T-cell (primary cell): ENCODE data around the gene BBLN. TPM values are rescaled to one million over a fixed set of nuclear protein-coding genes. Genes with fewer than 3 reads are reported as not detected.

Experiments
- ATAC-seq, 4 experiments: fragments of 200-7000 bp in 3 of 4; fragments of 150-1000 bp in 1 of 4; cut with Tn5 transposase; replicated peaks in 1 of 4; 1 replicate in 3 of 4; 2 replicates in 1 of 4; pipeline ENCODE4 v1.10.0; 2021; ENCODE audit warnings: moderate library complexity in 3 of 4, mild to moderate bottlenecking in 2 of 4, moderate number of reproducible peaks in 1 of 4
- CTCF ChIA-PET, 2 donors: fragments of 300-600 bp; sonication (Branson Sonifier 250); formaldehyde crosslinking; loops; one replicate each; lab custom pipeline; 2022; ENCODE audit warnings: antibody characterized with exemption in 2 of 2; lab: Charles Lee
- POLR2A ChIA-PET, 2 donors: fragments of 300-600 bp; sonication (Branson Sonifier 250); formaldehyde crosslinking; loops; one replicate each; lab custom pipeline; 2022; ENCODE audit warnings: antibody characterized with exemption in 2 of 2; lab: Charles Lee
- DNase-seq, 35 experiments: peaks; one replicate each; pipeline versions ENCODE4 v3.0.0 to v3.0.0-alpha.2; 2013 to 2023
- H3K27ac ChIP-seq: one replicate; pipeline ENCODE4 v1.5.1; 2013; ENCODE audit warnings: low read length
- H3K27me3 ChIP-seq, 2 experiments: replicated peaks in 1 of 2; 1 replicate in 1 of 2; 2 replicates in 1 of 2; pipeline versions ENCODE4 v1.6.1 to v1.7.0; 2013; ENCODE audit warnings: low read length in 1 of 2, mixed read lengths in 1 of 2; ENCODE audit not compliant: control insufficient read depth in 2 of 2, insufficient read depth in 2 of 2; ENCODE audit errors: extremely low read depth in 1 of 2
- H3K36me3 ChIP-seq, 2 donors: 1 replicate in 1 of 2; 2 replicates in 1 of 2; pipeline versions ENCODE4 v1.6.1 to v1.7.0; 2013; ENCODE audit warnings: low read length in 1 of 2; ENCODE audit not compliant: control insufficient read depth in 2 of 2, insufficient read depth in 1 of 2; ENCODE audit errors: extremely low read depth in 1 of 2
- H3K4me1 ChIP-seq, 2 experiments: 1 replicate in 1 of 2; 2 replicates in 1 of 2; pipeline versions ENCODE4 v1.6.1 to v1.7.0; 2013; ENCODE audit warnings: low read length in 2 of 2, mixed read lengths in 1 of 2; ENCODE audit not compliant: insufficient read depth in 2 of 2, control insufficient read depth in 1 of 2; ENCODE audit errors: extremely low read depth in 1 of 2
- H3K4me3 ChIP-seq, 2 donors: 1 replicate in 1 of 2; 2 replicates in 1 of 2; pipeline versions ENCODE4 v1.5.1 to v1.7.0; 2013; ENCODE audit warnings: mild to moderate bottlenecking in 2 of 2, low read length in 1 of 2, moderate library complexity in 1 of 2; ENCODE audit not compliant: control insufficient read depth in 1 of 2; ENCODE audit errors: extremely low read depth in 1 of 2
- H3K9me3 ChIP-seq: 2 replicates; pipeline ENCODE4 v1.7.0; 2013
- H3K27ac Mint-ChIP-seq, 2 donors: one replicate each; pipeline ENCODE4 v1.8.0; 2020 to 2021; ENCODE audit warnings: mild to moderate bottlenecking in 2 of 2, mixed read lengths in 2 of 2
- H3K27me3 Mint-ChIP-seq, 2 donors: one replicate each; pipeline ENCODE4 v1.8.0; 2021 to 2022; ENCODE audit warnings: mixed read lengths in 2 of 2
- H3K36me3 Mint-ChIP-seq: one replicate; pipeline ENCODE4 v1.8.0; 2021; ENCODE audit warnings: mixed read lengths
- H3K4me1 Mint-ChIP-seq, 3 donors: one replicate each; pipeline ENCODE4 v1.8.0; 2020 to 2022; ENCODE audit warnings: mixed read lengths in 3 of 3, mild to moderate bottlenecking in 1 of 3
- H3K4me3 Mint-ChIP-seq, 3 donors: one replicate each; pipeline ENCODE4 v1.8.0; 2020 to 2022; ENCODE audit warnings: mild to moderate bottlenecking in 3 of 3, mixed read lengths in 3 of 3, moderate library complexity in 3 of 3
- H3K9me3 Mint-ChIP-seq, 3 donors: one replicate each; pipeline ENCODE4 v1.8.0; 2020 to 2022; ENCODE audit warnings: mixed read lengths in 3 of 3
- whole genome bisulfite sequencing: methylation state at CpG from one replicate; pipeline ENCODE4 v1.1.5; 2013; ENCODE audit warnings: missing lambda C conversion rate; ENCODE audit not compliant: insufficient coverage; 5-methylcytosine and 5-hydroxymethylcytosine counted together
- total RNA-seq, 35 experiments: library from RNA in 6 of 35; stranded (reverse) in 6 of 35; fragments of 120-200 nt in 1 of 35; gene quantifications; one replicate each; pipeline versions ENCODE4 v1.2.1 to v1.2.4 and lab custom pipeline; 2013 to 2026

BBLN gene
- total RNA-seq, 5 donors from 2014 or later (not counting 1 experiment from before 2014, with no cell fraction given) = 50.0 to 85.9 (median 81.4) TPM

DNA sequence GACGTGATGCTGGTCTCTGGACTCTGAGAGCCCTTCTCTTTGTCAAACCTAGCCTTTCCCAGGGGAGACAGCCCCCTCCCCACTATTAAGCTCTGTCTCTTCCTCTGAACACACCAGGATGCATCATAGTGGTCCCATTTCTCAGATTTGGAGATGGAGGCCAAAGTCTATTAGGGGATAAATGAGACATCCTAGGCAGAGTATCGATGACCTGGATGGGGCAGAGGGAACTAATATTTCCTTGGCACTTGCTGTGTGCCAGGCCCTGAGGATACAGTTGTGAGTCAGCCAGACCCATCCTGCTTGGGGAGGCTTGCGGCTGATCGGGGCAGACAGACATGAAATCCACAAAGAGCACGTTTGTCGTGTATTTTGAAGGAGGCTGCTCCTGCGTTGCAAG, 48.3 kb downstream of the BBLN start:
- CTCF ChIA-PET = no interaction called here
- Histone ChIP-seq H3K36me3 (no peaks in the 10 kb centered on the region), H3K4me1 (peaks cover 5 to 11% of the 10 kb centered on the region in 2 experiments), H3K4me3 (no peak overlapping the region), H3K9me3 (no peaks in the 10 kb centered on the region), H3K27me3 (peaks cover 0 to 44% of the 10 kb centered on the region in 2 experiments), H3K27ac (no peak overlapping the region)
- POLR2A ChIA-PET = interaction anchor here in 1 of 2 donors (0.6 kb wide), 1 partner anchor 323 kb away, joined by 7 read pairs; no protein-coding TSS in a partner anchor
- no peaks in the 10 kb centered on the region for H3K9me3 Mint-ChIP-seq
- H3K27ac Mint-ChIP-seq = no peak overlapping the region
- no peak for ATAC-seq
- no peak for DNase-seq
- 83% methylated on average over 7 of the region's 7 CpGs for WGBS
- H3K4me3 Mint-ChIP-seq = no peak overlapping the region
- H3K27me3 Mint-ChIP-seq = peaks cover 8 to 32% of the 10 kb centered on the region in 2 donors
- H3K4me1 Mint-ChIP-seq = peaks cover 0 to 3% (median 0%) of the 10 kb centered on the region in 3 donors
- H3K36me3 Mint-ChIP-seq = no peaks in the 10 kb centered on the region

DNA sequence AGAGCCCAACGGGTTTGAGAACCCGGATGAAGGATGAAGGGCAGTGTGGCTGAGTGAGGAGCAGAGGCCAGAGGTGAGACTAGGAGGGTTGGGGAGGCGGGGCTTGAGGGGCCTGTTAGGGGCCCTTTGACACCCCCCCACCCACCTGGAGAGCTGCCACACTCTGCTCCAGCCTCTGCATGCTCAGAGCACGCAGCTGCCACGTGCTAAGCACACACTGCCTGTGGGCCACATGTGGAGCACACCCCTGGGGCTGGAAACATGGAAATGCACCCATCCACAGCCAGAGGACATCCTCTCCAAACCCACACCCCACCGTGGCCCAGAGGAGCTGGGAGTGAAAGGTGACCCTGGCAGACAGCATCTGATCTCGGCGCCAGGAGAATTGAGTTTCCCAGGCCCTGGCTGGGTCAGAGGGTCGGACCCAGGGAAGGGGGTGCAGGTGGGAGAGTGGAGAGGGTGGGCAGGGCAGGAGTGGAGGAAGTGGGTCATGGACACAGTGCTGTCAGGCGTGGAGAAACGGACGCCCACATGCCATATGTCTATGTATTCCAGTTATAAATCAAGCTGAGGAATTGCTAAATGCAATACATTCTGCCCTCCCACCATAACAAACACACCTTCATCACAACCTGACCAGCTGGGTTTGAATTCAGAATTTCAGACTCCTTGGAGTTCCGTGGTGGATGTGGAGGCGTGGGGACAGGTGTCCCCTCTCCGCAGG, 49.0 kb downstream of the BBLN start:
- no peak overlapping the region for H3K27ac ChIP-seq
- H3K27me3 ChIP-seq = peaks cover 0 to 44% of the 10 kb centered on the region in 2 experiments
- peaks cover under 1 to 4% of the 10 kb centered on the region in 2 experiments for H3K4me1 ChIP-seq
- Mint-ChIP-seq H3K4me3 (no peak overlapping the region), H3K9me3 (no peaks in the 10 kb centered on the region), H3K27ac (no peak overlapping the region), H3K36me3 (no peaks in the 10 kb centered on the region), H3K4me1 (peaks cover 0 to 2% (median 0%) of the 10 kb centered on the region in 3 donors), H3K27me3 (peaks cover 8 to 36% of the 10 kb centered on the region in 2 donors)
- H3K36me3 ChIP-seq = no peaks in the 10 kb centered on the region
- ATAC-seq (no peak), DNase-seq (no peak)
- POLR2A ChIA-PET = no interaction called here
- 74% methylated on average over 6 of the region's 15 CpGs for WGBS
- H3K9me3 ChIP-seq = no peaks in the 10 kb centered on the region
- no peak overlapping the region for H3K4me3 ChIP-seq
- CTCF ChIA-PET = no interaction called here

DNA sequence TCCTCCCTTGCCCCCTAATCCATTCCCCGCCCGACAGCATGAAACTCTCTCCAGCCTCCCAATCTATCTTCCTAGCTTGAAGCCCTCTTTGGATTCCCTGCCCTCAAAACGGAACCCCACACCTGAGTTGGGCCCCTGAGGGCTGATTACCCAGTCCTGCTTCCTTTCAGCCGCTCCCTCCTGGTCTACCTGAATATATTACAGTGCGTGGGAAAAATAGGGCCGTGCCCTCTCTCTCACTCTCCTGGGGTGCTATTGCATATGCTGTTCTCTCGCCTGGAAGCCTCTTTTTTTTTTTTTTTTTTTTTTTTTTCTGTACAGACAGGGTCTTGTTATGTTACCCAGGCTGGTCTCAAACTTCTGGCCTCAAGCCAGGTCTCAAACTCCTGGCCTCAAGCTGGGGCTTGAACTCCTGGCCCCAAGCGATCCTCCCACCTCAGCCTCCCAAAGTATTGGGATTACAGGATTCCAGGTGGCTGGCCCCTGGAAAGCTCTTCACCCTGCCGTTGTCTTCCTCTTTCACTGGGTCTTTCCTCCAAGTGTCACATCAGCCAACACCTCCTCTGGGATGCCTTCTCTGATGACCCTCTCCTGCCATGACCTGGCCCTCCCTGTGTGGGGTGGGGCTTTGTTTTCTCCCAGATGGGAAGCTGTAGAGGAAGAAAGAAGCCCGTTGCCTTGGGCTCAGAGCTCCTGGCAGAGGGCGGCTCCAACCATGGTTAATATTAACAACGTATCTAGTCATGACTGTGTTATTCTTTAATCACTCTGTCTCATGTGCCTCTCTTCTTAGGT, 51.3 kb downstream of the BBLN start:
- ChIA-PET POLR2A (interaction anchor here in 1 of 2 donors (0.6 to 0.7 kb wide), 2 partner anchors 25 to 126 kb away, joined by 3 to 6 read pairs; no protein-coding TSS in a partner anchor), CTCF (no interaction called here)
- H3K4me1 Mint-ChIP-seq = no peaks in the 10 kb centered on the region
- H3K27ac Mint-ChIP-seq = no peak overlapping the region
- H3K4me3 Mint-ChIP-seq = no peak overlapping the region
- Histone ChIP-seq H3K36me3 (no peaks in the 10 kb centered on the region), H3K9me3 (no peaks in the 10 kb centered on the region), H3K27ac (no peak overlapping the region), H3K27me3 (peaks cover 0 to 36% of the 10 kb centered on the region in 2 experiments), H3K4me1 (no peaks in the 10 kb centered on the region), H3K4me3 (no peak overlapping the region)
- DNase-seq = no peak
- H3K36me3 Mint-ChIP-seq = no peaks in the 10 kb centered on the region
- 78% methylated on average over 7 of the region's 12 CpGs for WGBS
- peaks cover 4 to 28% of the 10 kb centered on the region in 2 donors for H3K27me3 Mint-ChIP-seq
- H3K9me3 Mint-ChIP-seq = no peaks in the 10 kb centered on the region
- ATAC-seq = no peak

DNA sequence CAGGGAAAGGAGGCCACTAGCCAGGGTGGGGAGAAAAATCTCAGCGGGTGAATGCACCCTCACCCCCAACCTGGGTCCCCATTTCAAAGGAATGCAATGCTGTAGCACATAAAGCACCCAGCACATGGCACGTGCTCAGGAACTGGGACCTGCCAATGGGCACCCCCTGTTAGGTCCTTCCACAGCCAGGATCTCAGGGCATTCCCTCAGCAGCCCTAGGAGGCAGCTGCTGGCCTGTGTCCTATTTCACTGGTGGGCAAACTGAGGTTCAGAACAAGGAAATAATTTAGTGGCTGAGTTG, 51.9 kb downstream of the BBLN start:
- CTCF ChIA-PET = no interaction called here
- POLR2A ChIA-PET = interaction anchor here in 1 of 2 donors (0.6 kb wide), 1 partner anchor 126 kb away, joined by 6 read pairs; no protein-coding TSS in a partner anchor
- no peak for ATAC-seq
- 100% methylated on average over 1 of the region's 2 CpGs for WGBS
- Mint-ChIP-seq H3K4me1 (peaks cover 0 to 2% (median 0%) of the 10 kb centered on the region in 3 donors), H3K9me3 (no peaks in the 10 kb centered on the region), H3K27me3 (peaks cover 4 to 27% of the 10 kb centered on the region in 2 donors), H3K4me3 (no peak overlapping the region), H3K27ac (no peak overlapping the region), H3K36me3 (no peaks in the 10 kb centered on the region)
- Histone ChIP-seq H3K36me3 (no peaks in the 10 kb centered on the region), H3K27me3 (peaks cover 0 to 37% of the 10 kb centered on the region in 2 experiments), H3K4me1 (no peaks in the 10 kb centered on the region), H3K4me3 (no peak overlapping the region), H3K9me3 (no peaks in the 10 kb centered on the region), H3K27ac (no peak overlapping the region)
- no peak for DNase-seq

Other genes with a start within 250 kb of the BBLN start
- gene ST6GALNAC4, start 243.2 kb upstream of the BBLN start, total RNA-seq = 10 to 100 TPM; 24.9 to 40.7 (median 35.1) TPM
- gene PIP5KL1, start 229.5 kb upstream of the BBLN start, total RNA-seq = 1 to 10 TPM in 4 of 5 donors, under 1 TPM in 1; 0.99 to 5.6 (median 2.6) TPM
- gene DPM2, start 222.4 kb upstream of the BBLN start, total RNA-seq = 10 to 100 TPM; 32.3 to 66.5 (median 60.5) TPM
- gene EEIG1, start 179.3 kb upstream of the BBLN start, total RNA-seq = 100 to 1,000 TPM; 351 to 746 (median 698) TPM
- 10 to 100 TPM; 11.6 to 14.9 (median 13.8) TPM for gene NAIF1, start 92.9 kb upstream of the BBLN start, total RNA-seq
- gene SLC25A25, start 92.0 kb upstream of the BBLN start, total RNA-seq = 10 to 100 TPM; 11.8 to 21.0 (median 17.3) TPM
- gene PTGES2, start 32.5 kb upstream of the BBLN start, total RNA-seq = 10 to 100 TPM; 60.2 to 91.7 (median 79.2) TPM
- not detected for gene LCN2, start 10.8 kb upstream of the BBLN start, total RNA-seq
- 100 to 1,000 TPM; 143 to 163 (median 150) TPM for gene CIZ1, start 31.3 kb downstream of the BBLN start, total RNA-seq
- gene DNM1, start 43.1 kb downstream of the BBLN start, total RNA-seq = 1 to 10 TPM in 4 of 5 donors, under 1 TPM in 1; 0.95 to 3.0 (median 1.8) TPM
- 10 to 100 TPM; 49.6 to 71.3 (median 60.5) TPM for gene GOLGA2, start 115.7 kb downstream of the BBLN start, total RNA-seq
- 10 to 100 TPM in 2 of 5 donors, 1 to 10 TPM in 3; 7.5 to 15.3 (median 9.7) TPM for gene SWI5, start 116.0 kb downstream of the BBLN start, total RNA-seq
- 10 to 100 TPM; 12.4 to 22.9 (median 21.9) TPM for gene TRUB2, start 162.2 kb downstream of the BBLN start, total RNA-seq
- gene COQ4, start 162.6 kb downstream of the BBLN start, total RNA-seq = 10 to 100 TPM; 32.2 to 60.0 (median 54.5) TPM
- 10 to 100 TPM in 3 of 5 donors, 1 to 10 TPM in 2; 7.3 to 18.4 (median 17.5) TPM for gene SLC27A4, start 180.3 kb downstream of the BBLN start, total RNA-seq
- gene URM1, start 211.1 kb downstream of the BBLN start, total RNA-seq = 10 to 100 TPM; 38.7 to 55.8 (median 52.5) TPM